Endothelial cell of umbilical vein (primary cell): ENCODE measurements around the gene ZNRF3.

Experiments
- CTCF ChIP-seq, 2 donors: IDR thresholded peaks; 1 replicate in 1 of 2; 2 replicates in 1 of 2; pipeline ENCODE4 v1.5.1; 2011; ENCODE audit warnings: low read length in 2 of 2, mild to moderate bottlenecking in 2 of 2, moderate library complexity in 2 of 2, control low read depth in 1 of 2, inconsistent platforms in 1 of 2, low read depth in 1 of 2; ENCODE audit not compliant: insufficient read depth in 1 of 2; ENCODE audit errors: extremely low read depth in 1 of 2
- EZH2 ChIP-seq: IDR thresholded peaks from 2 replicates; pipeline ENCODE4 v1.6.1; 2012; ENCODE audit warnings: borderline replicate concordance, low read depth, mild to moderate bottlenecking, moderate library complexity, low read length, inconsistent platforms; ENCODE audit not compliant: severe bottlenecking
- FOS ChIP-seq: IDR thresholded peaks from 2 replicates; pipeline ENCODE4 v1.6.1; 2011; ENCODE audit warnings: mild to moderate bottlenecking, low read length, moderate library complexity, borderline replicate concordance; ENCODE audit not compliant: insufficient read depth
- GATA2 ChIP-seq: IDR thresholded peaks from 2 replicates; pipeline ENCODE4 v1.7.0; 2011; ENCODE audit warnings: low read depth, mild to moderate bottlenecking, moderate library complexity, mixed read lengths, low read length; ENCODE audit not compliant: insufficient read length, insufficient read depth
- MAX ChIP-seq: IDR thresholded peaks from 2 replicates; pipeline ENCODE4 v1.6.1; 2011; ENCODE audit not compliant: insufficient read depth, insufficient read length
- MYC ChIP-seq: IDR thresholded peaks from one replicate; pipeline ENCODE4 v1.6.1; 2011; ENCODE audit warnings: mild to moderate bottlenecking, low read depth, low read length
- POLR2A ChIP-seq: IDR thresholded peaks from 2 replicates; pipeline ENCODE4 v1.6.1; 2012; ENCODE audit warnings: low read depth, mild to moderate bottlenecking, control low read depth, low read length
- POLR2AphosphoS5 ChIP-seq: IDR thresholded peaks from 2 replicates; pipeline ENCODE4 v1.6.1; 2012; ENCODE audit warnings: low read depth, mild to moderate bottlenecking, control low read depth, low read length, moderate library complexity; ENCODE audit not compliant: insufficient read depth

- TF ChIP-seq CTCF (IDR thresholded peaks at IDR 0.05; ENCODE audit: extremely low read depth in 1 of 2, insufficient read depth in 1 of 2, low read depth in 1 of 2, low read length in 2 of 2) (no peak), EZH2 (no peak), MAX (no peak), POLR2A (no peak), POLR2AphosphoS5 (no peak), MYC (no peak), FOS (no peak), GATA2 (no peak)
These were observed 78.7 kb downstream of the ZNRF3 start for GRCh38 chr22:28962042-28962554.
